Calu3 (cell line): Measurements from ENCODE around the gene TDRD12. TPM values are rescaled to one million over a fixed set of nuclear protein-coding genes. Genes with fewer than 3 reads are reported as not detected.

Experiments
- BruUV-seq: library from RNA; stranded (reverse); fragments of 400-500 nt; replicated peaks from 2 replicates; lab custom pipeline; 2021; lab: Mats Ljungman, UMichigan
- CTCF ChIA-PET: fragments of 300-600 bp; sonication (Branson Sonifier 250); formaldehyde crosslinking; loops from one replicate; lab custom pipeline; 2022; ENCODE audit warnings: antibody characterized with exemption; lab: Charles Lee
- DNase-seq: peaks from one replicate; pipeline ENCODE4 v3.0.0; 2022
- H3K27ac Mint-ChIP-seq: one replicate; pipeline ENCODE4 v1.8.0; 2022; ENCODE audit warnings: mixed read lengths; ENCODE audit not compliant: unreplicated experiment
- H3K27me3 Mint-ChIP-seq: one replicate; pipeline ENCODE4 v1.8.0; 2022; ENCODE audit warnings: mixed read lengths; ENCODE audit not compliant: unreplicated experiment
- H3K36me3 Mint-ChIP-seq: one replicate; pipeline ENCODE4 v1.8.0; 2022; ENCODE audit warnings: mild to moderate bottlenecking, moderate library complexity, mixed read lengths; ENCODE audit not compliant: insufficient read depth, unreplicated experiment
- H3K4me1 Mint-ChIP-seq: one replicate; pipeline ENCODE4 v1.8.0; 2022; ENCODE audit warnings: mild to moderate bottlenecking, low read depth, mixed read lengths; ENCODE audit not compliant: unreplicated experiment
- H3K4me3 Mint-ChIP-seq: one replicate; pipeline ENCODE4 v1.8.0; 2022; ENCODE audit warnings: mild to moderate bottlenecking, low read depth, moderate library complexity, mixed read lengths; ENCODE audit not compliant: unreplicated experiment
- H3K9me3 Mint-ChIP-seq: one replicate; pipeline ENCODE4 v1.8.0; 2022; ENCODE audit warnings: low read depth, mixed read lengths; ENCODE audit not compliant: unreplicated experiment
- intact Hi-C: fragments of 100-400 bp; cut with micrococcal nuclease; formaldehyde crosslinking; loops from one replicate; pipeline ENCODE4 v1.10.0; 2022; ENCODE audit not compliant: unreplicated experiment
- total RNA-seq: library from RNA; stranded (reverse); gene quantifications from 2 replicates; pipeline ENCODE4 v1.2.3, GENCODE V29; 2022
- TF ChIP-seq, protein P1 (sequence below): fragments of 200-600 bp; IDR thresholded peaks from one replicate; pipeline ENCODE4 v1.8.0; 2022; ENCODE audit warnings: antibody characterized with exemption; ENCODE audit not compliant: unreplicated experiment

TDRD12 gene
- total RNA-seq, 1 experiment from 2014 or later = 0.33 TPM

DNA sequence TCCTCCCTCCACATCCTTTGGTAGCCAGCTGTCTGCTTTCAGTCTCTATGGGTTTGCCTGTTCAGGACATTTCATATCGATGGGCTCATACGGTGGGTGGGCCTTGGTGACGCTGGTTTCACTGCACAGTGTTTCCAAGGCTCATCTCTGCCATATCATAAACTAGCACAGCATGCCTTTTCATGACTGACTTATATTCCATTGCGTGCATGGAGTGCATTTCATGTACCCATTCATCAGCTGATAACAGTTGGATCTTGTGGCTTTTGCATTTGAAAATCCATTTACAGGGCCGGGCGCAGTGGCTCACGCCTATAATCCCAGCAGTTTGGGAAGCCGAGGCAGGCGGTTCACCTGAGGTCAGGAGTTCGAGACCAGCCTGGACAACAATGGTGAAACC is 69.9 kb downstream of the TDRD12 start:
- CTCF ChIA-PET = interaction anchor here (0.6 kb wide), 1 partner anchor 19 kb away, joined by 3 read pairs; no protein-coding TSS in a partner anchor
- intact Hi-C loops = no loop called here
- BruUV-seq = no TSS peak
- H3K9me3 Mint-ChIP-seq = no peaks in the 10 kb centered on the region
- no peak for DNase-seq
- peaks cover 28% of the 10 kb centered on the region for H3K27me3 Mint-ChIP-seq
- no peaks in the 10 kb centered on the region for H3K36me3 Mint-ChIP-seq
- H3K4me3 Mint-ChIP-seq = no peak overlapping the region
- TF ChIP-seq, protein P1, sequence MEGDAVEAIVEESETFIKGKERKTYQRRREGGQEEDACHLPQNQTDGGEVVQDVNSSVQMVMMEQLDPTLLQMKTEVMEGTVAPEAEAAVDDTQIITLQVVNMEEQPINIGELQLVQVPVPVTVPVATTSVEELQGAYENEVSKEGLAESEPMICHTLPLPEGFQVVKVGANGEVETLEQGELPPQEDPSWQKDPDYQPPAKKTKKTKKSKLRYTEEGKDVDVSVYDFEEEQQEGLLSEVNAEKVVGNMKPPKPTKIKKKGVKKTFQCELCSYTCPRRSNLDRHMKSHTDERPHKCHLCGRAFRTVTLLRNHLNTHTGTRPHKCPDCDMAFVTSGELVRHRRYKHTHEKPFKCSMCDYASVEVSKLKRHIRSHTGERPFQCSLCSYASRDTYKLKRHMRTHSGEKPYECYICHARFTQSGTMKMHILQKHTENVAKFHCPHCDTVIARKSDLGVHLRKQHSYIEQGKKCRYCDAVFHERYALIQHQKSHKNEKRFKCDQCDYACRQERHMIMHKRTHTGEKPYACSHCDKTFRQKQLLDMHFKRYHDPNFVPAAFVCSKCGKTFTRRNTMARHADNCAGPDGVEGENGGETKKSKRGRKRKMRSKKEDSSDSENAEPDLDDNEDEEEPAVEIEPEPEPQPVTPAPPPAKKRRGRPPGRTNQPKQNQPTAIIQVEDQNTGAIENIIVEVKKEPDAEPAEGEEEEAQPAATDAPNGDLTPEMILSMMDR = no peak
- no peak overlapping the region for H3K27ac Mint-ChIP-seq
- no peaks in the 10 kb centered on the region for H3K4me1 Mint-ChIP-seq

DNA sequence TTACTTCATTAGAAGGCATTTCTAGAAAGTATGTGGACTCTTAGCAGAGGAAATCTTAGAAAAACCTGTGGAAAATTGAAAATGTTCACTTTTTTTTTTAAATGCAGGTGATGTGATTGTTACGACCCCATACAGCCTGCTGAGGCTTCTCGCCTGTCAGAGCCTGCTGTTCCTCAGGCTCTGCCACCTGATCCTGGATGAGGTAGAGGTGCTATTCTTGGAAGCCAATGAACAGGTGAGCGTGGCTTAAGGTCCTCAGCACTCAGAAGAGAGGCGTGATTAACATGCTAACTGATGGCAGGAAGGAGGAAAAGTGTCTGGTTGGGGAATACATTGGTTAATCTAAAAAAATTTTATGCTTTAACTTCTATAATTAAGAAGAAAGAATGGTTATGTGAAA is 78.6 kb downstream of the TDRD12 start:
- no TSS peak for BruUV-seq
- DNase-seq = no peak
- Mint-ChIP-seq H3K36me3 (no peaks in the 10 kb centered on the region), H3K4me1 (no peaks in the 10 kb centered on the region), H3K27me3 (no peaks in the 10 kb centered on the region), H3K9me3 (no peaks in the 10 kb centered on the region), H3K27ac (no peak overlapping the region), H3K4me3 (no peak overlapping the region)
- intact Hi-C loops = no loop called here
- CTCF ChIA-PET = no interaction called here
- TF ChIP-seq, protein P1 = no peak

DNA sequence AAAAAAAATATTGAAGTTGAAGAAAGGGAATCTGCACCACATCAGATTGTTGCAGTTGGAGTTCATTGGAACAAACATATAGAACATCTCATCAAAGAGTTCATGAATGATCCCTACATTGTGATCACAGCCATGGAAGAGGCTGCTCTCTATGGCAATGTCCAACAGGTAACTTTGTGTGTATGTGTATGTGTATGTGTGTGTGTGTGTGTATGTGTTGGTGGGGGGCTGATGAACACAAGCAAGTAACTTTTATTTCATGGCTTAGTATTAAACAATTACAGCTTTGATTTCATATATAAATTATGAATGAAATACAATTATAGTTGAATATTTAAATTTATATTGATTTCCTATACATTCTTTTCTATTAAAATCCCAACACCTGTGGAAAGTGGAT is 80.6 kb downstream of the TDRD12 start:
- intact Hi-C loops = no loop called here
- CTCF ChIA-PET = no interaction called here

DNA sequence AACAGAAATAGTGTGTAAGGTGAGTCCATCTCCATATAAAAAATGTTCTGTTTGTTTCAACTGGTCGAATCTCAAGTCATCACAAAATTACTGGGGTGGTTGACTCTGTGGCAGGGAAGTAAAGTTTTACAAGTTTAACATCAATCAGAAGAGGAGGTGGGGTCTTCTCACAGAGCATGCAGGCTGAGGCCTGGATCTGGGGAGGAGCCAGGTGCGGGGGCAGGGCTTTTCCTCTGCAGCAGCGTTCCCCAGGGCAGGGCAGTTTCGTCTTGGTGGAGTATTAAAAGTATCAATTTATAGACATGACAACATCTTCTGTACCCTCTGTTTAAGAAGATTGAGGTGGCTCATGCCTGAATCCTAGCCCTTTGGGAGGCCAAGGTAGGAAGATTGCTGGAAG is 81.2 kb downstream of the TDRD12 start:
- no peak for DNase-seq
- no TSS peak for BruUV-seq
- H3K4me1 Mint-ChIP-seq = no peaks in the 10 kb centered on the region
- intact Hi-C loops = no loop called here
- no peaks in the 10 kb centered on the region for H3K9me3 Mint-ChIP-seq
- no peak overlapping the region for H3K4me3 Mint-ChIP-seq
- CTCF ChIA-PET = no interaction called here
- H3K27me3 Mint-ChIP-seq = no peaks in the 10 kb centered on the region
- TF ChIP-seq, protein P1 = no peak
- H3K27ac Mint-ChIP-seq = no peak overlapping the region
- no peaks in the 10 kb centered on the region for H3K36me3 Mint-ChIP-seq

More for the DNA sequence above, 80.6 kb downstream of the TDRD12 start:
- no peak for DNase-seq
- TF ChIP-seq, protein P1 = no peak
- no TSS peak for BruUV-seq
- H3K4me3 Mint-ChIP-seq = no peak overlapping the region
- no peak overlapping the region for H3K27ac Mint-ChIP-seq
- H3K4me1 Mint-ChIP-seq = no peaks in the 10 kb centered on the region
- H3K9me3 Mint-ChIP-seq = no peaks in the 10 kb centered on the region
- no peaks in the 10 kb centered on the region for H3K27me3 Mint-ChIP-seq
- no peaks in the 10 kb centered on the region for H3K36me3 Mint-ChIP-seq
